Activated CD4-positive, alpha-beta T cell treated with anti-CD3 and anti-CD28 coated beads, Interleukin-2, amount 10 ng/mL, durations not matched to agents 7 days and 5 days (primary cell): ENCODE data around the gene UBA52. TPM values are rescaled to one million over a fixed set of nuclear protein-coding genes. Genes with fewer than 3 reads are reported as not detected.
"Not testable (repeated sequence)": the region's sequence is repeated elsewhere in the genome, so short reads cannot be mapped to it uniquely, and the experiment has no call there.

ENCODE experiments used
- CTCF ChIA-PET: fragments of 350-600 bp; sonication (Branson Sonifier 250); formaldehyde crosslinking; loops from one replicate; lab custom pipeline; 2021; ENCODE audit warnings: antibody characterized with exemption; lab: Charles Lee
- POLR2A ChIA-PET: fragments of 350-600 bp; sonication (Branson Sonifier 250); formaldehyde crosslinking; loops from one replicate; lab custom pipeline; 2021; ENCODE audit warnings: antibody characterized with exemption; lab: Charles Lee
- DNase-seq: peaks from one replicate; pipeline ENCODE4 v3.0.0-alpha.2; 2020
- H3K27ac Mint-ChIP-seq: one replicate; pipeline ENCODE4 v1.8.0; 2021; ENCODE audit warnings: mild to moderate bottlenecking, moderate library complexity, mixed read lengths
- H3K27me3 Mint-ChIP-seq: one replicate; pipeline ENCODE4 v1.8.0; 2021; ENCODE audit warnings: mixed read lengths
- H3K36me3 Mint-ChIP-seq: one replicate; pipeline ENCODE4 v1.8.0; 2021; ENCODE audit warnings: low read depth, mixed read lengths
- H3K4me1 Mint-ChIP-seq: one replicate; pipeline ENCODE4 v1.8.0; 2021; ENCODE audit warnings: mixed read lengths
- H3K4me3 Mint-ChIP-seq: one replicate; pipeline ENCODE4 v1.8.0; 2021; ENCODE audit warnings: mild to moderate bottlenecking, moderate library complexity, mixed read lengths
- H3K9me3 Mint-ChIP-seq: one replicate; pipeline ENCODE4 v1.8.0; 2021; ENCODE audit warnings: mixed read lengths
- total RNA-seq, 2 experiments: library from RNA; stranded (reverse); gene quantifications; one replicate each; pipeline ENCODE4 v1.2.3, GENCODE V29; 2021

UBA52 gene
- 1,000 to 10,000 TPM; 1,627 to 1,778 TPM for total RNA-seq

DNA sequence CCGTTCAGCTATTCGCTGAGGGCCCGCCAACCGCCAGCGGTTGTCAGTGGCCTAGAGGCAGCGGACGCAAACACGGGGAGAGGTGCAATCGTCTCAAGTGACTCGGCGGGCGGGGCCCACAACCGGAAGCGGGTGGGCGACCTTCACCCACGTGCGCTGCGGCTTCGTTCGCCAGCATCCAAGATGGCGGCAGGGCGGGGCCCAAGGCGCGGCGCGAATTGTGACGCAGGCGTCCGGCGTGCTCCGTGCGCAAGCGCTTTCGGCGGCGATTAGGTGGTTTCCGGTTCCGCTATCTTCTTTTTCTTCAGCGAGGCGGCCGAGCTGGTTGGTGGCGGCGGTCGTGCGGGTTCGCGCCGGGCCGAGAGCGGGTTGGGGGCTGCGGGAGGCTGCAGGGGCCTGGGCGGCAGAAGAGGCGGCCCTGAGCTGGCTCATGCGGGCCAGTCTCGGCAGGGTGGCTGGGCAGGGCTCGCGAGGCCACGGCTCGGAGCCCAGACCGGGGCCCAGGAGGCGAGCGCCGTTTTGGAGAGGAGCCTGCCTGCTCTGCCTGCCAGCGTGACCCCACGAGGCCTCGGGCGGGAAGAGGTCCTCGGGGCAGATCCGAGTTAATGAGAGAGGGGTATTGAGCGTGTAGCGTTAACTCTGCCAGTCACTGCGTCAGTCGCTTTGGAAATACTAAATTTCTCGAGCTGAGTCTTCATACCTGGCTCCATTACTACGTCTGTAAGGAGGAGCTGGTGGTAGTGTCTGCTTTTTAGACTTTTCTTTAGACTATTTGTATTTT lies at the start of gene UBA52:
Gene UBA52, plus strand, starts transcription at position 294 of the 781 bp plus-strand sequence. CDS start 1,444 bp downstream, outside the sequence.
- Mint-ChIP-seq H3K4me1 (peaks cover 28% of the 10 kb centered on the region), H3K27me3 (no peaks in the 10 kb centered on the region), H3K36me3 (peaks cover 56% of the 10 kb centered on the region), H3K9me3 (no peaks in the 10 kb centered on the region), H3K27ac (peak within 1 kb of the TSS; percentile 95), H3K4me3 (peak within 1 kb of the TSS; percentile 92)
- peak; percentile 98 for DNase-seq
- CTCF ChIA-PET = interaction anchor here (0.9 to 3.7 kb wide), 11 partner anchors 9 to 294 kb away, joined by 3 to 41 read pairs (median 3); partner anchors contain the start of genes FKBP8 and REX1BD
- POLR2A ChIA-PET = interaction anchor here (0.5 to 2.2 kb wide), 5 partner anchors 13 to 76 kb away, joined by 3 to 14 read pairs (median 4); partner anchors contain the start of gene REX1BD

DNA sequence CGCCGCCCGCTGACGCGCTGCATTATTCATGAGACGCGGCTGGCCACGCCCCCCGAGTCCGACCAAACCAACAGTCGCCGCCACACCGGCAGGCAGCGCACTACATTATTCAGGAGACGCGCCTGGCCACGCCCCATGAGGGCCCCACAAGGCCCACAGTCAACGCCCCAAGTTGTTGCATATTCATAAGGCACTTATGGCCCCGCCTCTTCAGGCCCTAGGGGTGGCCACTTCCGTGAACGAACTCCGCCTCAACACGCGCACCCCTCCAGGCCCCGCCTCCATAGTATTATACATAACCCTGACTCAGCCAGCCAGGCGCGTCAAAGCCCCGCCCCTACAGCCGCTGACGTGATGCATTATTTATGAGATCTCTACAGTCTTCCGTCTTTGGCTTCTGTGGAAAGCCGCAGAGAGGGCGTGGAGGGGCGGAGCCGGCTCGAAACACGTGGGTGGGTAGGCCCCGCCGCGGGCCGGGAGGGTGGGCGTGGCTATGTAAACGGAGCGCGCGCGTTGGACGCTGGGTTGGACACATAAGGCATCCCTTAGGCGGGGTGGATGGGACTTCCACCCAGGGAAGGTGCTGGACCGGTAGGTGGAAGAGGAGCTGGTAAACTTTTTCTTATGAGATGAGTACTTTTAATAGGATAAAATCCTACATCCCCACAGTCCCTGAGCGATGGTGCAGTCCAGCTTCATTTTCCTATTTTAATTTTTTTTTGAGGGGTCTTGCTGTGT lies 49.4 kb upstream of the UBA52 start:
- peaks cover 3% of the 10 kb centered on the region for H3K36me3 Mint-ChIP-seq
- DNase-seq = peak; percentile 100
- no peaks in the 10 kb centered on the region for H3K27me3 Mint-ChIP-seq
- no peaks in the 10 kb centered on the region for H3K9me3 Mint-ChIP-seq
- peak overlapping the region; percentile 89 for H3K4me3 Mint-ChIP-seq
- CTCF ChIA-PET = interaction anchor here (0.6 to 1.8 kb wide), 9 partner anchors 10 to 230 kb away, joined by 3 to 6 read pairs (median 4); partner anchors contain the start of gene REX1BD
- peak overlapping the region; percentile 97 for H3K27ac Mint-ChIP-seq
- POLR2A ChIA-PET = interaction anchor here (0.6 kb wide), 1 partner anchor 50 kb away, joined by 3 read pairs; the partner anchor contains the start of gene UBA52
- H3K4me1 Mint-ChIP-seq = peaks cover 16% of the 10 kb centered on the region

DNA sequence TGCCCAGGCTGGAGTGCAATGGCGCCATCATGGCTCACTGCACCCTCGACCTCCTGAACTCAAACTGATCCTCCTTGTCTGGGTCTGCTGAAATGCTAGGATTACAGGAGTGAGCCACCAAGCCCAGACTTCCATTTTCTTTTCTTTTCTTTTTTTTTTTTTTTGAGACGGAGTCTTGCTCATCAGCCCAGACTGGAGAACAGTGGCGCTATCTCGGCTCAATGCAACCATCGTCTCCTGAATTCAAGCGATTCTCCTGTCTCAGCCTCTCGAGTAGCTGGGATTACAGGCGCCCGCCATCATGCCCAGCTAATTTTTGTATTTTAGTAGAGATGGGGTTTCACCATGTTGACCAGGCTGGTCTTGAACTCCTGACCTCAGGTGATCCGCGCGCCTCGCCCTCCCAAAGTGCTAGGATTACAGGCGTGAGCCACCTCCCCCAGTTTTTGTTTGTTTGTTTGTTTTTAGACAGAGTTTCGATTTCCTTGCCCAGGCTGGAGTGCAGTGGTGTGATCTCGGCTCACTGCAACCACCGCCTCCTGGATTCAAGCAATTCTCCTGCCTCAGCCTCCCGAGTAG lies 48.7 kb upstream of the UBA52 start:
- Mint-ChIP-seq H3K4me1 (peaks cover 16% of the 10 kb centered on the region), H3K4me3 (peak overlapping the region; percentile 89), H3K27ac (peak overlapping the region; percentile 97)
- not testable (repeated sequence) for H3K36me3 Mint-ChIP-seq, H3K27me3 Mint-ChIP-seq, H3K9me3 Mint-ChIP-seq, DNase-seq
- POLR2A ChIA-PET = interaction anchor here (0.6 kb wide), 1 partner anchor 49 kb away, joined by 3 read pairs; the partner anchor contains the start of gene UBA52
- CTCF ChIA-PET = interaction anchor here (0.6 to 1.8 kb wide), 10 partner anchors 9 to 66 kb away, joined by 3 to 6 read pairs (median 4); partner anchors contain the start of gene REX1BD

DNA sequence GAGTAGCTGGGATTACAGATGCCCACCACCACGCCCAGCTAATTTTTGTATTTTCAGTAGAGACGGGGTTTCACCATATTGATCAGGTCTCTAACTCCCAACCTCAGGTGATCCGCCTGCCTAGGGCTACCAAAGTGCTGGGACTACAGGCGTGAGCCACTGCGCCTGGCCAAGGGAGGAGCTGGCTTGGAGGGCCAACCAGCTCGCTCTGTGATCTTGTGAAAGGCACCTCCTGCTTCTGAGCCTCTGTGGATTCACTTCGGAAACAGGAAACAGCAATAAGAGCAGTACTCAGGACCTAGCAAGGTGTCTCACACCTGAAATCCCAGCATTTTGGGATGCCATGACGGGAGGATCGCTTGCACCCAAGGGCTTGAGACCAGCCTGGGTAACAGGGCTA lies 47.8 kb upstream of the UBA52 start:
- ChIA-PET POLR2A (no interaction called here), CTCF (interaction anchor here (1.0 to 1.8 kb wide), 5 partner anchors 9 to 70 kb away, joined by 3 to 6 read pairs (median 4); partner anchors contain the start of gene REX1BD)
- Mint-ChIP-seq H3K27me3 (no peaks in the 10 kb centered on the region), H3K9me3 (no peaks in the 10 kb centered on the region), H3K27ac (peak overlapping the region; percentile 97), H3K4me1 (peaks cover 16% of the 10 kb centered on the region), H3K36me3 (peaks cover 3% of the 10 kb centered on the region), H3K4me3 (no peak overlapping the region)
- no peak for DNase-seq

DNA sequence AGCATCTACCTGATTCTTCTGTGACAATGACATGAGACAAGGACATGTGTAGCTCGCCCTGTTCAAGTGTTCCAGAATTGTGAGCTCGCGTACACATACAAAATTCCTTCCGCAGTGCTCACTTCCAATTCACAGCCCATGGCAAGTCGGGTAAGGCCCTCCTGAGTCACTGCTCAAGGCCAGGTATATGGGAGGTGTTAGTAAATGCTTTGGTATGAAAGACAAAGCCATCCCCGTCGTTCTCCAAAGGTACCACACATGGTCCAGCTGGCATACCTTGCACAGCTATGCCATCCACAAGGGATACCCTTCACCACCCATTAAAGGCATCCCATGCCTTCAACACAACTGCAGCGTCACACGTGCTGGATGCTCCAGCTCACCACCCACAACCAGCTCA lies 45.3 kb upstream of the UBA52 start:
- H3K36me3 Mint-ChIP-seq = peaks cover 5% of the 10 kb centered on the region
- DNase-seq = no peak
- no peak overlapping the region for H3K27ac Mint-ChIP-seq
- CTCF ChIA-PET = interaction anchor here (0.7 to 3.7 kb wide), 3 partner anchors 16 to 63 kb away, joined by 3 to 8 read pairs (median 3); partner anchors contain the start of gene REX1BD
- H3K4me3 Mint-ChIP-seq = no peak overlapping the region
- no peaks in the 10 kb centered on the region for H3K27me3 Mint-ChIP-seq
- peaks cover 8% of the 10 kb centered on the region for H3K4me1 Mint-ChIP-seq
- POLR2A ChIA-PET = interaction anchor here (0.7 kb wide), 2 partner anchors 13 to 106 kb away, joined by 3 to 4 read pairs; no protein-coding TSS in a partner anchor
- H3K9me3 Mint-ChIP-seq = no peaks in the 10 kb centered on the region

DNA sequence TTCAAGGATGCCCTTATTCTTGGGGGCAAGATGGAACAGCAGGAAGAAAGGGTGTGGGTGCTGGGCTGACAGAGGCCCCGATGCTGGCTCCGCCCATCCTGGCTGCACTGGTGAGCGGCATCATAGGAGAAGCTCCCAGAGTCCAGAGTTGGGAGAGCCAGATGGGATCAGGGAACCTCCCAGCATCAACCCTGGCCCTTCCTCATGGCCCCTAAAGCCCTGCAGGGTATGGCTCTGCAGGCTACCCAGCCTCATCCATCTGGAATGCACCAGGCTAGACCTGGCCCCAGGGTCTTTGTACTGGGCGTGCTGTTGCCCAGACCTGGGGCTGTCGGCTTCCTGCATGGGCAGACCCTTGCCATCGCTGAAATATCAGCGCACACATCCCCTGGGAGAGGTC lies 41.9 kb upstream of the UBA52 start:
- DNase-seq = no peak
- H3K4me3 Mint-ChIP-seq = no peak overlapping the region
- no peaks in the 10 kb centered on the region for H3K27me3 Mint-ChIP-seq
- CTCF ChIA-PET = interaction anchor here (0.8 to 3.7 kb wide), 6 partner anchors 12 to 79 kb away, joined by 3 to 8 read pairs (median 3); partner anchors contain the start of gene KXD1
- no peak overlapping the region for H3K27ac Mint-ChIP-seq
- POLR2A ChIA-PET = no interaction called here
- peaks cover 9% of the 10 kb centered on the region for H3K36me3 Mint-ChIP-seq
- peaks cover 2% of the 10 kb centered on the region for H3K4me1 Mint-ChIP-seq
- no peaks in the 10 kb centered on the region for H3K9me3 Mint-ChIP-seq

DNA sequence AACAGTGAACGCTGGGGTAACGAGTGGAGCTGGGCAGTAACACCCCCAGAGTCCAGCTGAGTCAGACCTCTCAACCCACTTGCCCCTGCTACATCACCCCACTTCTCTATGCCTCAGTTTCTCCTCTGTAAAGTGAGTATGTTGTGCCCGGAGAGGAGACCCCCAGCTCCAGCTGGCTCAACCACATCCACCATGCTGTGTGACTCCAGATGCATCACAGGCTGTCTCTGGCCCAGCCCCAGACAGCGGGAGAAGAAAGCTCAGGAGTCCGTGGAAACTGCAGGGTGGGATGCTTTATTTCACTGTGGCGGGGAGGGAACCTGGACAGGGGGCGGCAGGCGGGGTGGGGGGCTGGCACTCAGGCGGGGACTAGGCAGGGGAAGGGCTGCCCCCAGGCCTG lies 40.2 kb upstream of the UBA52 start:
- Mint-ChIP-seq H3K36me3 (peaks cover 9% of the 10 kb centered on the region), H3K27ac (no peak overlapping the region), H3K27me3 (no peaks in the 10 kb centered on the region), H3K4me3 (no peak overlapping the region), H3K4me1 (peaks cover 2% of the 10 kb centered on the region), H3K9me3 (no peaks in the 10 kb centered on the region)
- ChIA-PET CTCF (interaction anchor here (0.5 to 1.7 kb wide), 5 partner anchors 8 to 861 kb away, joined by 3 to 6 read pairs (median 3); no protein-coding TSS in a partner anchor), POLR2A (interaction anchor here (0.5 kb wide), 1 partner anchor 260 kb away, joined by 4 read pairs; no protein-coding TSS in a partner anchor)
- no peak for DNase-seq

DNA sequence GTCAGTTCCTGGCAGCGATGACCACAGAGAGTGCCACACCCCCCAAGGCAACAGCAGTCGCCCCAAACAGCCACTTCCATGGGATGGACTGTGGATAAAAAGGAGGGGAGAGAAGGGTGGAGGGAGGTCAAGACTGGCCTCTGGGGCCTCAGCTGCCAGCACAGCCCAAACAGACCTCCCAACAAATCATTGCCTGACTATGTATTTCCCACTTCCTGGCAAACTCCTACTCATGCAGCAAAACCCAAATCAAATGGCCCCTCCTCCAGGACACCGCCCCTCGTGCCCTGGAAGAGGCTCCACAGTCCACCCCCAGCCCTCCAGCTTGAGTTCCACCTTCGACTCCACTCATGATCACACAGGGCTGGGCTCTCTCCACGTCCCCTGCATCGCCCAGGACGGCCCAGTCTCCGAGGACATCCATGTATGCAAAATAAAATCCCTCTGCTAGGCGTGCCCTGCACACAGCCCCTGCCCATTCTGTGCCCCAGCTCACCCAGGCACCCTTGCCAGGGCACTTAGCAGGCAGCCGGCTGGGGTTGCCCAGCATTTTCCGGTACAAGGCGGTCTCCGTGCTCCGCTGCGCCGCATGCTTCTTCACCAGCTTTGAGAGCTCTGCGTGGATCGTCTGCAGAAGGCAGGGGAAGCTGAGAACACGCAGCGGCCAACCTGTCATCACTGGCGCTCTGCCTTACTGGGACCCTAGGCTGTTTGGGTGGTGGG lies 39.3 kb upstream of the UBA52 start:
- peaks cover 2% of the 10 kb centered on the region for H3K4me1 Mint-ChIP-seq
- ChIA-PET POLR2A (interaction anchor here (0.5 kb wide), 1 partner anchor 261 kb away, joined by 4 read pairs; no protein-coding TSS in a partner anchor), CTCF (interaction anchor here (1.1 to 1.6 kb wide), 2 partner anchors 9 to 62 kb away, joined by 3 to 6 read pairs; no protein-coding TSS in a partner anchor)
- H3K27ac Mint-ChIP-seq = no peak overlapping the region
- peaks cover 13% of the 10 kb centered on the region for H3K36me3 Mint-ChIP-seq
- H3K4me3 Mint-ChIP-seq = no peak overlapping the region
- DNase-seq = no peak
- H3K9me3 Mint-ChIP-seq = no peaks in the 10 kb centered on the region
- no peaks in the 10 kb centered on the region for H3K27me3 Mint-ChIP-seq

DNA sequence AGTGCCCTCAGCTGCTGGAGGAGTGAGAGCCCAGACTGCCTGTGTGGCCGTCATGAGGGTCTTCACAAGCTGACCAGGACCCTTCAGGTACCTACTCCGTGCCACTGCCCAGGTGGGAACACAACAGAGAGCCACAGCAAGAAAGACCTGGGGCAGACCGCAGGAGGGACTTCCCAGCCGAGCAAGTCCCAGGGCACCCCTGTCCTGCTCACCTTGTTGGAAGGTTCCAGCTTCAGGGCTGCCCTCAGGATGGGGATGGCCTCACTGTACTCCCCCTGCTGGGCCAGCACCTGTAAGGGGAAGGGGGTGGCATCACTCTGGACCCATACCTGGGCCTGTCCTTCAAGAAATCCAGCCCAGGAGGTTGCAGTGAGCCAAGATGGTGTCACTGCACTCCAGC lies 38.6 kb upstream of the UBA52 start:
- peaks cover 13% of the 10 kb centered on the region for H3K36me3 Mint-ChIP-seq
- ChIA-PET POLR2A (no interaction called here), CTCF (interaction anchor here (0.6 to 1.6 kb wide), 3 partner anchors 10 to 636 kb away, joined by 3 to 6 read pairs (median 4); no protein-coding TSS in a partner anchor)

DNA sequence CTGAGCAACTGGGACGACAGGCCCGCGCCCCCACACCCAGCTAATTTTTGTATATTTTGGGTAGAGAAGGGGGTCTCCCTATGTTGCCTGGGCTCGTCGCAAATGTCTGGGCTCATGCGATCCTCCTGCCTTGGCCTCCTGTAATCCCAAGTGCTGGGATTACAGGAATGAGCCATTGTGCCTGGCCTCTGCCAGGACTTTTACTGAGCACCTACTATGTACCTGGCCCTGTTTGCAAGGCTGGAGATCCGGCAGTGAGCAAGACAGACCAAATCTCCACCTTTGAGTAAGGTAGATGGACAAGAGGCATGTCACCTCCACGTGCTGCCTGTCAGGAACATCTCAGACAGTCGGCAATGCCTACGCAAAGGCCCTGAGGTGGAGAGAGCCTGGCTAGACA lies 35.2 kb upstream of the UBA52 start:
- peaks cover 26% of the 10 kb centered on the region for H3K36me3 Mint-ChIP-seq
- no peak for DNase-seq
- ChIA-PET POLR2A (no interaction called here), CTCF (no interaction called here)
- H3K4me3 Mint-ChIP-seq = no peak overlapping the region
- H3K27me3 Mint-ChIP-seq = no peaks in the 10 kb centered on the region
- H3K4me1 Mint-ChIP-seq = peaks cover 5% of the 10 kb centered on the region
- H3K27ac Mint-ChIP-seq = no peak overlapping the region
- no peaks in the 10 kb centered on the region for H3K9me3 Mint-ChIP-seq

More for the DNA sequence above, 38.6 kb upstream of the UBA52 start:
- no peak overlapping the region for H3K4me3 Mint-ChIP-seq
- H3K27me3 Mint-ChIP-seq = no peaks in the 10 kb centered on the region
- DNase-seq = no peak
- no peaks in the 10 kb centered on the region for H3K9me3 Mint-ChIP-seq
- H3K4me1 Mint-ChIP-seq = peaks cover 2% of the 10 kb centered on the region
- H3K27ac Mint-ChIP-seq = no peak overlapping the region

DNA sequence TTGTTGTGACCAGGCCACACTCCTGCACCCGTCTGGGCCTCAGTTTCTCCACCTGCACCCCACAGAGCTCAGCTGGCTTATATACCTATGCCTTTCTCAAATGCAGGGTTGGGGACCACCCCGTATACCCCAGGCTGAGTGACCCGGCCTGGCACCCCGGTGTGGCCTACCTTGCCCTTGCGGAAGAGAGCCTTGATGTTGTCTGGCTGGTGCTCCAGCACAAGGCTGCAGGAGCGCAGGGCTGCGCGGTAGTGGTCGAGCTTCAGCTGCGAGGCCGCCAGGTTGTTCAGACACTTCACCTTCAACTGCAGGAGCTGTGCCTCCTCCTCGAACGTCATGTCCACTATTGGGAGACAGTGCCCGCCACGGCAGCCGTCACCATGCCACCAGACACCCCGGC lies 34.2 kb upstream of the UBA52 start:
- Mint-ChIP-seq H3K27ac (no peak overlapping the region), H3K36me3 (peaks cover 23% of the 10 kb centered on the region), H3K27me3 (no peaks in the 10 kb centered on the region), H3K9me3 (no peaks in the 10 kb centered on the region), H3K4me1 (peaks cover 12% of the 10 kb centered on the region), H3K4me3 (no peak overlapping the region)
- ChIA-PET POLR2A (no interaction called here), CTCF (no interaction called here)
- DNase-seq = no peak
